Activated T-cell treated with anti-CD3 and anti-CD28 coated beads for 1 hour (primary cell): ENCODE measurements around the gene HLA-DQB1.
"Not testable (repeated sequence)": the region's sequence is repeated elsewhere in the genome, so short reads cannot be mapped to it uniquely, and the experiment has no call there.

Experiments used
- DNase-seq: peaks from one replicate; pipeline ENCODE4 v3.0.0-alpha.2; 2020; ENCODE audit warnings: low read depth

Gene HLA-DQB1

GRCh38 chr6:32666420-32667300 is at the start of gene HLA-DQB1:
HLA-DQB1 (minus strand) TSS chr6:32666657; CDS start chr6:32666607, 50 bp downstream.
- no peak for DNase-seq

- no peak for DNase-seq
These were observed 46.8 kb upstream of the HLA-DQB1 start for GRCh38 chr6:32713241-32713640.

- no peak for DNase-seq
These were observed 43.2 kb upstream of the HLA-DQB1 start for GRCh38 chr6:32709625-32710024.

- DNase-seq, result not testable (repeated sequence)
These were observed 38.7 kb upstream of the HLA-DQB1 start for GRCh38 chr6:32705164-32705563.

- no peak for DNase-seq
These were observed 36.9 kb upstream of the HLA-DQB1 start for GRCh38 chr6:32703347-32703746.

GRCh38 chr6:32700391-32701040 is 34.1 kb upstream of the HLA-DQB1 start:
- no peak for DNase-seq

GRCh38 chr6:32697031-32697430 is 30.6 kb upstream of the HLA-DQB1 start:
- DNase-seq, result no peak

- DNase-seq, result peak; percentile 30
These were observed 25.6 kb upstream of the HLA-DQB1 start for GRCh38 chr6:32692019-32692418.

GRCh38 chr6:32689531-32690501 is 23.4 kb upstream of the HLA-DQB1 start:
- no peak for DNase-seq

GRCh38 chr6:32685603-32686002 is 19.1 kb upstream of the HLA-DQB1 start:
- no peak for DNase-seq

- DNase-seq, result no peak
These were observed 17.8 kb upstream of the HLA-DQB1 start for GRCh38 chr6:32684246-32684645.

GRCh38 chr6:32680055-32680454 is 13.6 kb upstream of the HLA-DQB1 start:
- no peak for DNase-seq

- no peak for DNase-seq
These were observed 13.0 kb upstream of the HLA-DQB1 start for GRCh38 chr6:32679492-32679891.

GRCh38 chr6:32674123-32674522 is 7.7 kb upstream of the HLA-DQB1 start:
- DNase-seq, result not testable (repeated sequence)

- not testable (repeated sequence) for DNase-seq
These were observed 5.5 kb upstream of the HLA-DQB1 start for GRCh38 chr6:32671908-32672307.

GRCh38 chr6:32669893-32670292 is 3.4 kb upstream of the HLA-DQB1 start:
- DNase-seq, result no peak

GRCh38 chr6:32669240-32669639 is 2.8 kb upstream of the HLA-DQB1 start:
- DNase-seq, result no peak

GRCh38 chr6:32668226-32668747 is 1.8 kb upstream of the HLA-DQB1 start:
- no peak for DNase-seq

- no peak for DNase-seq
These were observed 796 bp downstream of the HLA-DQB1 start for GRCh38 chr6:32665661-32666060.

GRCh38 chr6:32664827-32665362 is 1.6 kb downstream of the HLA-DQB1 start:
- peak; percentile 15 for DNase-seq

- no peak for DNase-seq
These were observed 2.1 kb downstream of the HLA-DQB1 start for GRCh38 chr6:32664354-32664753.

- no peak for DNase-seq
These were observed 3.6 kb downstream of the HLA-DQB1 start for GRCh38 chr6:32662836-32663235.
